ENCODE results near the gene DOCK11. TPM values are rescaled to one million over a fixed set of nuclear protein-coding genes. Genes with fewer than 3 reads are reported as not detected.
"Not testable (repeated sequence)": the region's sequence is repeated elsewhere in the genome, so short reads cannot be mapped to it uniquely, and the experiment has no call there.

The DOCK11 gene
- total RNA-seq, 1 experiment from 2014 or later = 2.2 TPM

- Histone ChIP-seq H3K36me3 (replicated peaks; ENCODE audit: control insufficient read depth, insufficient read depth, low read length) (no peaks in the 10 kb centered on the region), H3K4me3 (ENCODE audit: insufficient read depth, low read depth, low read length) (no peak overlapping the region), H3K27me3 (ENCODE audit: control insufficient read depth, insufficient read depth, low read length) (no peaks in the 10 kb centered on the region)
- no peak for DNase-seq
Observed at GRCh38 chrX:118677318-118677717, 181.7 kb downstream of the DOCK11 start.

GRCh38 chrX:118679290-118679689 lies 183.7 kb downstream of the DOCK11 start:
- DNase-seq = no peak
- H3K27me3 ChIP-seq (ENCODE audit: control insufficient read depth, insufficient read depth, low read length) = no peaks in the 10 kb centered on the region
- H3K4me3 ChIP-seq (ENCODE audit: insufficient read depth, low read depth, low read length) = no peak overlapping the region
- H3K36me3 ChIP-seq (replicated peaks; ENCODE audit: control insufficient read depth, insufficient read depth, low read length) = no peaks in the 10 kb centered on the region

GRCh38 chrX:118682258-118683014 lies 186.8 kb downstream of the DOCK11 start:
- no peak for DNase-seq
- Histone ChIP-seq H3K36me3 (replicated peaks; ENCODE audit: control insufficient read depth, insufficient read depth, low read length) (no peaks in the 10 kb centered on the region), H3K4me3 (ENCODE audit: insufficient read depth, low read depth, low read length) (no peak overlapping the region), H3K27me3 (ENCODE audit: control insufficient read depth, insufficient read depth, low read length) (no peaks in the 10 kb centered on the region)

- no peak overlapping the region for H3K4me3 ChIP-seq (ENCODE audit: insufficient read depth, low read depth, low read length)
- H3K36me3 ChIP-seq (replicated peaks; ENCODE audit: control insufficient read depth, insufficient read depth, low read length) = no peaks in the 10 kb centered on the region
- DNase-seq = no peak
- H3K27me3 ChIP-seq (ENCODE audit: control insufficient read depth, insufficient read depth, low read length) = no peaks in the 10 kb centered on the region
Observed at GRCh38 chrX:118685393-118685792, 189.8 kb downstream of the DOCK11 start.

GRCh38 chrX:118688935-118689334 lies 193.3 kb downstream of the DOCK11 start:
- no peak for DNase-seq
- H3K4me3 ChIP-seq (ENCODE audit: insufficient read depth, low read depth, low read length) = no peak overlapping the region
- no peaks in the 10 kb centered on the region for H3K27me3 ChIP-seq (ENCODE audit: control insufficient read depth, insufficient read depth, low read length)
- no peaks in the 10 kb centered on the region for H3K36me3 ChIP-seq (replicated peaks; ENCODE audit: control insufficient read depth, insufficient read depth, low read length)

- Histone ChIP-seq H3K36me3 (replicated peaks; ENCODE audit: control insufficient read depth, insufficient read depth, low read length) (no peaks in the 10 kb centered on the region), H3K4me3 (ENCODE audit: insufficient read depth, low read depth, low read length) (no peak overlapping the region), H3K27me3 (ENCODE audit: control insufficient read depth, insufficient read depth, low read length) (no peaks in the 10 kb centered on the region)
- no peak for DNase-seq
Observed at GRCh38 chrX:118693843-118694242, 198.2 kb downstream of the DOCK11 start.

- H3K36me3 ChIP-seq (replicated peaks; ENCODE audit: control insufficient read depth, insufficient read depth, low read length) = no peaks in the 10 kb centered on the region
- no peak overlapping the region for H3K4me3 ChIP-seq (ENCODE audit: insufficient read depth, low read depth, low read length)
- H3K27me3 ChIP-seq (ENCODE audit: control insufficient read depth, insufficient read depth, low read length) = no peaks in the 10 kb centered on the region
- DNase-seq = no peak
Observed at GRCh38 chrX:118694638-118695037, 199.0 kb downstream of the DOCK11 start.

- DNase-seq = no peak
Observed at GRCh38 chrX:118698516-118699170, 203.0 kb downstream of the DOCK11 start.

GRCh38 chrX:118702741-118703140 lies 207.1 kb downstream of the DOCK11 start:
- Histone ChIP-seq H3K4me3 (ENCODE audit: insufficient read depth, low read depth, low read length) (no peak overlapping the region), H3K36me3 (replicated peaks; ENCODE audit: control insufficient read depth, insufficient read depth, low read length) (no peaks in the 10 kb centered on the region), H3K27me3 (ENCODE audit: control insufficient read depth, insufficient read depth, low read length) (no peaks in the 10 kb centered on the region)
- DNase-seq = no peak

More at GRCh38 chrX:118698516-118699170, 203.0 kb downstream of the DOCK11 start:
- H3K36me3 ChIP-seq (replicated peaks; ENCODE audit: control insufficient read depth, insufficient read depth, low read length) = no peaks in the 10 kb centered on the region
- H3K4me3 ChIP-seq (ENCODE audit: insufficient read depth, low read depth, low read length) = no peak overlapping the region
- no peaks in the 10 kb centered on the region for H3K27me3 ChIP-seq (ENCODE audit: control insufficient read depth, insufficient read depth, low read length)

GRCh38 chrX:118706681-118707080 lies 211.1 kb downstream of the DOCK11 start:
- H3K36me3 ChIP-seq (replicated peaks; ENCODE audit: control insufficient read depth, insufficient read depth, low read length) = no peaks in the 10 kb centered on the region
- DNase-seq = no peak

GRCh38 chrX:118714521-118714920 lies 218.9 kb downstream of the DOCK11 start:
- H3K4me3 ChIP-seq (ENCODE audit: insufficient read depth, low read depth, low read length) = no peak overlapping the region
- DNase-seq = no peak
- H3K36me3 ChIP-seq (replicated peaks; ENCODE audit: control insufficient read depth, insufficient read depth, low read length) = no peaks in the 10 kb centered on the region
- H3K27me3 ChIP-seq (ENCODE audit: control insufficient read depth, insufficient read depth, low read length) = no peaks in the 10 kb centered on the region

More at GRCh38 chrX:118706681-118707080, 211.1 kb downstream of the DOCK11 start:
- no peaks in the 10 kb centered on the region for H3K27me3 ChIP-seq (ENCODE audit: control insufficient read depth, insufficient read depth, low read length)
- H3K4me3 ChIP-seq (ENCODE audit: insufficient read depth, low read depth, low read length) = no peak overlapping the region

- not testable (repeated sequence) for H3K27me3 ChIP-seq (ENCODE audit: control insufficient read depth, insufficient read depth, low read length); H3K36me3 ChIP-seq (replicated peaks; ENCODE audit: control insufficient read depth, insufficient read depth, low read length); H3K4me3 ChIP-seq (ENCODE audit: insufficient read depth, low read depth, low read length); DNase-seq
Observed at GRCh38 chrX:118715917-118716316, 220.3 kb downstream of the DOCK11 start.

- H3K36me3 ChIP-seq (replicated peaks; ENCODE audit: control insufficient read depth, insufficient read depth, low read length); DNase-seq; H3K4me3 ChIP-seq (ENCODE audit: insufficient read depth, low read depth, low read length); H3K27me3 ChIP-seq (ENCODE audit: control insufficient read depth, insufficient read depth, low read length): not testable (repeated sequence)
Observed at GRCh38 chrX:118716833-118717232, 221.2 kb downstream of the DOCK11 start.

- no peak overlapping the region for H3K4me3 ChIP-seq (ENCODE audit: insufficient read depth, low read depth, low read length)
- H3K36me3 ChIP-seq (replicated peaks; ENCODE audit: control insufficient read depth, insufficient read depth, low read length) = no peaks in the 10 kb centered on the region
- DNase-seq = no peak
- no peaks in the 10 kb centered on the region for H3K27me3 ChIP-seq (ENCODE audit: control insufficient read depth, insufficient read depth, low read length)
Observed at GRCh38 chrX:118717678-118718391, 222.2 kb downstream of the DOCK11 start.

GRCh38 chrX:118718737-118719136 lies 223.1 kb downstream of the DOCK11 start:
- no peak for DNase-seq
- Histone ChIP-seq H3K36me3 (replicated peaks; ENCODE audit: control insufficient read depth, insufficient read depth, low read length) (no peaks in the 10 kb centered on the region), H3K27me3 (ENCODE audit: control insufficient read depth, insufficient read depth, low read length) (no peaks in the 10 kb centered on the region), H3K4me3 (ENCODE audit: insufficient read depth, low read depth, low read length) (no peak overlapping the region)

Data from H7 (cell line).